Chondrocyte (in vitro differentiated cells): ENCODE results near the gene ARHGEF17. TPM values are rescaled to one million over a fixed set of nuclear protein-coding genes. Genes with fewer than 3 reads are reported as not detected.

ENCODE experiments used
- DNase-seq: peaks from one replicate; pipeline ENCODE4 v3.0.0; 2021; ENCODE audit warnings: mixed read lengths, low spot score
- H3K27ac Mint-ChIP-seq: one replicate; pipeline ENCODE4 v1.8.0; 2021; ENCODE audit warnings: mild to moderate bottlenecking, moderate library complexity, mixed read lengths; ENCODE audit not compliant: unreplicated experiment
- H3K27me3 Mint-ChIP-seq: 2 replicates; pipeline ENCODE4 v1.8.0; 2021; ENCODE audit warnings: low read depth, mixed read lengths
- H3K36me3 Mint-ChIP-seq: 2 replicates; pipeline ENCODE4 v1.8.0; 2021; ENCODE audit warnings: low read depth, mixed read lengths
- H3K4me1 Mint-ChIP-seq: 2 replicates; pipeline ENCODE4 v1.8.0; 2021; ENCODE audit warnings: low read depth, mild to moderate bottlenecking, mixed read lengths
- H3K4me3 Mint-ChIP-seq: one replicate; pipeline ENCODE4 v1.8.0; 2021; ENCODE audit warnings: mild to moderate bottlenecking, moderate library complexity, mixed read lengths; ENCODE audit not compliant: unreplicated experiment
- H3K9me3 Mint-ChIP-seq: 2 replicates; pipeline ENCODE4 v1.8.0; 2021; ENCODE audit warnings: low read depth, mixed read lengths
- CTCF ChIP-seq: fragments of 200-600 bp; sonication (generic); IDR thresholded peaks from 2 replicates; pipeline ENCODE4 v1.5.0; 2021; ENCODE audit warnings: antibody characterized with exemption, mild to moderate bottlenecking, moderate library complexity
- total RNA-seq: library from RNA; stranded (reverse); gene quantifications from 3 replicates; pipeline ENCODE4 v1.2.1, GENCODE V29; 2021

The ARHGEF17 gene
- total RNA-seq, 1 donor from 2014 or later, result 114 TPM

GRCh38 chr11:73323464-73323863 is 15.4 kb downstream of the ARHGEF17 start:
- Mint-ChIP-seq H3K9me3 (no peaks in the 10 kb centered on the region), H3K36me3 (peaks cover 11% of the 10 kb centered on the region), H3K27me3 (no peaks in the 10 kb centered on the region), H3K4me1 (peaks cover 94% of the 10 kb centered on the region), H3K4me3 (peak overlapping the region; percentile 54), H3K27ac (peak overlapping the region; percentile 99)
- TF ChIP-seq CTCF, result no peak
- no peak for DNase-seq

GRCh38 chr11:73324116-73324515 is 16.0 kb downstream of the ARHGEF17 start:
- H3K36me3 Mint-ChIP-seq, result peaks cover 9% of the 10 kb centered on the region
- H3K27me3 Mint-ChIP-seq, result no peaks in the 10 kb centered on the region
- no peak for DNase-seq
- peak overlapping the region; percentile 99 for H3K27ac Mint-ChIP-seq
- no peaks in the 10 kb centered on the region for H3K9me3 Mint-ChIP-seq
- no peak for TF ChIP-seq CTCF
- H3K4me3 Mint-ChIP-seq, result peak overlapping the region; percentile 54
- peaks cover 93% of the 10 kb centered on the region for H3K4me1 Mint-ChIP-seq

- peak overlapping the region; percentile 99 for H3K27ac Mint-ChIP-seq
- TF ChIP-seq CTCF, result no peak
- peaks cover 5% of the 10 kb centered on the region for H3K36me3 Mint-ChIP-seq
- no peak for DNase-seq
- H3K4me3 Mint-ChIP-seq, result peak overlapping the region; percentile 54
- no peaks in the 10 kb centered on the region for H3K9me3 Mint-ChIP-seq
- H3K27me3 Mint-ChIP-seq, result no peaks in the 10 kb centered on the region
- H3K4me1 Mint-ChIP-seq, result peaks cover 91% of the 10 kb centered on the region
Measured at GRCh38 chr11:73324665-73325035, 16.6 kb downstream of the ARHGEF17 start.

GRCh38 chr11:73325036-73325981 is 17.2 kb downstream of the ARHGEF17 start:
- Mint-ChIP-seq H3K36me3 (peaks cover 4% of the 10 kb centered on the region), H3K4me1 (peaks cover 92% of the 10 kb centered on the region), H3K27me3 (no peaks in the 10 kb centered on the region), H3K9me3 (no peaks in the 10 kb centered on the region), H3K27ac (peak overlapping the region; percentile 99), H3K4me3 (peak overlapping the region; percentile 54)
- no peak for DNase-seq
- no peak for TF ChIP-seq CTCF

- Mint-ChIP-seq H3K27me3 (no peaks in the 10 kb centered on the region), H3K4me1 (peaks cover 94% of the 10 kb centered on the region), H3K27ac (peak overlapping the region; percentile 77), H3K36me3 (peaks cover 4% of the 10 kb centered on the region), H3K9me3 (no peaks in the 10 kb centered on the region), H3K4me3 (no peak overlapping the region)
- DNase-seq, result no peak
- TF ChIP-seq CTCF, result peak; percentile 10
Measured at GRCh38 chr11:73326929-73327811, 19.1 kb downstream of the ARHGEF17 start.
